NCI-H82 treated with DMSO at 0.1 percent for 48 hours (cell line): ENCODE measurements around the gene KDM7A.

Source experiments
- DNase-seq: peaks from one replicate; lab custom pipeline; 2025; ENCODE audit not compliant: unreplicated experiment; lab: John Stamatoyannopoulos, UW

The KDM7A gene

GRCh38 chr7:140035400-140036223, 141.2 kb downstream of the KDM7A start:
- no peak for DNase-seq
